ENCODE data around the gene MIS12. TPM values are rescaled to one million over a fixed set of nuclear protein-coding genes. Genes with fewer than 3 reads are reported as not detected.

The MIS12 gene
- polyA plus RNA-seq, 3 donors, result 6.9 to 10.8 (median 8.9) TPM

- Mint-ChIP-seq H3K4me1 (no peaks in the 10 kb centered on the region), H3K36me3 (peaks cover 68 to 93% of the 10 kb centered on the region in 2 donors), H3K27ac (peak overlapping the region in 2 of 7 donors; percentile 44 to 55), H3K4me3 (no peak overlapping the region), H3K27me3 (ENCODE audit: low read depth in 3 of 3) (peaks cover 0 to 2% (median 0%) of the 10 kb centered on the region in 3 donors), H3K9me3 (peaks cover 0 to 10% (median 6%) of the 10 kb centered on the region in 7 donors)
- Histone ChIP-seq H3K4me1 (ENCODE audit: control insufficient read depth in 1 of 2, insufficient read depth in 2 of 2, low read length in 2 of 2) (no peaks in the 10 kb centered on the region), H3K36me3 (replicated peaks in 1 of 2; ENCODE audit: control insufficient read depth in 1 of 2, insufficient read depth in 2 of 2, low read length in 2 of 2) (peaks cover 43 to 75% of the 10 kb centered on the region in 2 donors), H4K20me1 (ENCODE audit: insufficient read depth, low read length) (peaks cover 29% of the 10 kb centered on the region), H3K27ac (ENCODE audit: low read depth in 1 of 2, low read length in 2 of 2) (peak overlapping the region in 1 of 2 donors; percentile 14), H2AFZ (ENCODE audit: insufficient read depth, low read depth, low read length, poor library complexity, severe bottlenecking) (no peak overlapping the region), H3K27me3 (ENCODE audit: control insufficient read depth in 2 of 2, insufficient read depth in 2 of 2, low read length in 2 of 2) (no peaks in the 10 kb centered on the region), H3K4me2 (replicated peaks; ENCODE audit: extremely low read depth, low read length, poor library complexity, severe bottlenecking) (no peak overlapping the region), H3K79me2 (ENCODE audit: insufficient read depth, low read length) (no peaks in the 10 kb centered on the region), H3K4me3 (replicated peaks in 1 of 3; ENCODE audit: low read depth in 2 of 3, low read length in 3 of 3) (no peak overlapping the region), H3K9me3 (replicated peaks in 1 of 2; ENCODE audit: control insufficient read depth in 1 of 2, insufficient read depth in 1 of 2, low read length in 2 of 2) (no peaks in the 10 kb centered on the region), H3K9ac (ENCODE audit: insufficient read depth, low read length, poor library complexity, severe bottlenecking) (no peak overlapping the region)
- intact Hi-C loops (cut with micrococcal nuclease), result no loop called here
- DNase-seq, result no peak
- WGBS (ENCODE audit: insufficient coverage), result 87% methylated on average over 4 of the region's 4 CpGs
- TF ChIP-seq CTCF (IDR thresholded peaks at IDR 0.05), result no peak
These were observed 22.4 kb downstream of the MIS12 start for GRCh38 chr17:5508810-5509209.

DNA sequence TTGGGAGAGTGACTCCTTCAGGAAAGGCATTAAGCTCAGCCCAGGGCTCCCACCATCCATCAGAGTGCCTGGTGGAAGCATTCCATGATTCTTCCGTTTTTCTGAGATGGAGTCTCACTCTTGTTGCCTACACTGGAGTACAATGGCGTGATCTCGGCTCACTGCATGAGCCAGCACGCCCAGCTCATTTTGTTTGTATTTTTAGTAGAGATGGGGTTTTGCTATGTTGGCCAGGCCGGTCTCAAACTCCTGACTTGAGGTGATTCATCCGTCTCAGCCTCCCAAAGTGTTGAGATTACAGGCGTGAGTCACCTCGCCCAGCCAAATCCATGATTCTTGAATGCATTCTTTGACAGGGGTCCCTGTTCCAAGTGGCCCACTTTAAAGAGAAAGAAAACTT lies 23.1 kb downstream of the MIS12 start:
- peaks cover 3% of the 10 kb centered on the region for H3K4me1 Mint-ChIP-seq
- peak overlapping the region in 1 of 7 donors; percentile 44 for H3K27ac Mint-ChIP-seq
- peaks cover 0 to 11% (median 6%) of the 10 kb centered on the region in 7 donors for H3K9me3 Mint-ChIP-seq
- H3K36me3 Mint-ChIP-seq, result peaks cover 69 to 93% of the 10 kb centered on the region in 2 donors
- Histone ChIP-seq H3K9ac (ENCODE audit: insufficient read depth, low read length, poor library complexity, severe bottlenecking) (no peak overlapping the region), H3K27me3 (ENCODE audit: control insufficient read depth in 2 of 2, insufficient read depth in 2 of 2, low read length in 2 of 2) (no peaks in the 10 kb centered on the region), H3K36me3 (replicated peaks in 1 of 2; ENCODE audit: control insufficient read depth in 1 of 2, insufficient read depth in 2 of 2, low read length in 2 of 2) (peaks cover 49 to 75% of the 10 kb centered on the region in 2 donors), H2AFZ (ENCODE audit: insufficient read depth, low read depth, low read length, poor library complexity, severe bottlenecking) (no peak overlapping the region), H3K27ac (ENCODE audit: low read depth in 1 of 2, low read length in 2 of 2) (no peak overlapping the region), H3K4me2 (replicated peaks; ENCODE audit: extremely low read depth, low read length, poor library complexity, severe bottlenecking) (no peak overlapping the region), H3K79me2 (ENCODE audit: insufficient read depth, low read length) (no peaks in the 10 kb centered on the region), H4K20me1 (ENCODE audit: insufficient read depth, low read length) (peaks cover 35% of the 10 kb centered on the region), H3K4me1 (ENCODE audit: control insufficient read depth in 1 of 2, insufficient read depth in 2 of 2, low read length in 2 of 2) (no peaks in the 10 kb centered on the region), H3K4me3 (replicated peaks in 1 of 3; ENCODE audit: low read depth in 2 of 3, low read length in 3 of 3) (no peak overlapping the region), H3K9me3 (replicated peaks in 1 of 2; ENCODE audit: control insufficient read depth in 1 of 2, insufficient read depth in 1 of 2, low read length in 2 of 2) (no peaks in the 10 kb centered on the region)
- no peak for DNase-seq
- intact Hi-C loops (cut with micrococcal nuclease), result no loop called here
- 96% methylated on average over 4 of the region's 8 CpGs for whole genome bisulfite sequencing (ENCODE audit: insufficient coverage)
- H3K27me3 Mint-ChIP-seq (ENCODE audit: low read depth in 3 of 3), result peaks cover 0 to 2% (median 0%) of the 10 kb centered on the region in 3 donors
- TF ChIP-seq CTCF (IDR thresholded peaks at IDR 0.05), result no peak
- peak overlapping the region in 1 of 2 donors; percentile 37 for H3K4me3 Mint-ChIP-seq

All from CD14-positive monocyte (primary cell).